ENCODE results near the gene CLDN9.
"Not testable (repeated sequence)": the region's sequence is repeated elsewhere in the genome, so short reads cannot be mapped to it uniquely, and the experiment has no call there.

CLDN9 gene

GRCh38 chr16:3054965-3055733, 42.4 kb downstream of the CLDN9 start:
- DNase-seq (ENCODE audit: low read depth in 2 of 3, low spot score in 2 of 3) = no peak

GRCh38 chr16:3055734-3056115, 43.0 kb downstream of the CLDN9 start:
- not testable (repeated sequence) for DNase-seq (ENCODE audit: low read depth in 2 of 3, low spot score in 2 of 3)

GRCh38 chr16:3056336-3057180, 43.8 kb downstream of the CLDN9 start:
- no peak for DNase-seq (ENCODE audit: low read depth in 2 of 3, low spot score in 2 of 3)

GRCh38 chr16:3057181-3058138, 44.7 kb downstream of the CLDN9 start:
- DNase-seq (ENCODE audit: low read depth in 2 of 3, low spot score in 2 of 3) = no peak

GRCh38 chr16:3058139-3059030, 45.7 kb downstream of the CLDN9 start:
- DNase-seq (ENCODE audit: low read depth in 2 of 3, low spot score in 2 of 3) = no peak

GRCh38 chr16:3059041-3059722, 46.5 kb downstream of the CLDN9 start:
- peak; percentile 70 to 88 (median 78) for DNase-seq (ENCODE audit: low read depth in 2 of 3, low spot score in 2 of 3)

GRCh38 chr16:3059723-3060242, 47.1 kb downstream of the CLDN9 start:
- no peak for DNase-seq (ENCODE audit: low read depth in 2 of 3, low spot score in 2 of 3)

- no peak for DNase-seq (ENCODE audit: low read depth in 2 of 3, low spot score in 2 of 3)
Measured at GRCh38 chr16:3060339-3061127, 47.8 kb downstream of the CLDN9 start.

GRCh38 chr16:3062553-3062952, 49.8 kb downstream of the CLDN9 start:
- DNase-seq (ENCODE audit: low read depth in 2 of 3, low spot score in 2 of 3) = no peak

- no peak for DNase-seq (ENCODE audit: low read depth in 2 of 3, low spot score in 2 of 3)
Measured at GRCh38 chr16:3063625-3064386, 51.1 kb downstream of the CLDN9 start.

All from activated CD8-positive, alpha-beta memory T cell treated with anti-CD3 and anti-CD28 coated beads for 48 hours (primary cell).